ENCODE data around the gene EXOC1.

DNA sequence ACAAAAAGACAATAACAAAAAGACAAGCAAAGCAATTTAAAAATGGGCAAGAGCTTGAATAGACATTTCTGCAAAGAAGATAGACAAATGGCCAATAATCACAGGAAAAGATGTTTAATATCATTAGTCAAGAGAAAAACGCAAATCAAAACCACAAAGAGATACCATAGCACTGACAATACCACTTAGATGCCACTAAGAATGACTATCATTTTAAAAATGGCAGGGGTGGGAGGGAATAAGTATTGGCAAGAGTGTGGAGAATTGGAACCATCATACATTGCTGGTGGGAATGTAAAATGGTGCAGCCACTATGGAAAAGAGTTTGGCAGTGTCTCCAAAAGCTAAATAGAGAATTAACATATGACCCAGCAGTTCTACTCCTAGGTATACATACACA lies 15.1 kb upstream of the EXOC1 start:
- TF ChIP-seq NFIC (IDR thresholded peaks at IDR 0.05) = no peak
- TF ChIP-seq ZBTB7A (IDR thresholded peaks at IDR 0.05; ENCODE audit: low read depth) = no peak
- TF ChIP-seq RAD21 (IDR thresholded peaks at IDR 0.05; ENCODE audit: low read depth) = no peak
- no peak for TF ChIP-seq CEBPB (IDR thresholded peaks at IDR 0.05)
- TF ChIP-seq EP300 (IDR thresholded peaks at IDR 0.05; ENCODE audit: borderline replicate concordance) = no peak
- TF ChIP-seq, protein P1, sequence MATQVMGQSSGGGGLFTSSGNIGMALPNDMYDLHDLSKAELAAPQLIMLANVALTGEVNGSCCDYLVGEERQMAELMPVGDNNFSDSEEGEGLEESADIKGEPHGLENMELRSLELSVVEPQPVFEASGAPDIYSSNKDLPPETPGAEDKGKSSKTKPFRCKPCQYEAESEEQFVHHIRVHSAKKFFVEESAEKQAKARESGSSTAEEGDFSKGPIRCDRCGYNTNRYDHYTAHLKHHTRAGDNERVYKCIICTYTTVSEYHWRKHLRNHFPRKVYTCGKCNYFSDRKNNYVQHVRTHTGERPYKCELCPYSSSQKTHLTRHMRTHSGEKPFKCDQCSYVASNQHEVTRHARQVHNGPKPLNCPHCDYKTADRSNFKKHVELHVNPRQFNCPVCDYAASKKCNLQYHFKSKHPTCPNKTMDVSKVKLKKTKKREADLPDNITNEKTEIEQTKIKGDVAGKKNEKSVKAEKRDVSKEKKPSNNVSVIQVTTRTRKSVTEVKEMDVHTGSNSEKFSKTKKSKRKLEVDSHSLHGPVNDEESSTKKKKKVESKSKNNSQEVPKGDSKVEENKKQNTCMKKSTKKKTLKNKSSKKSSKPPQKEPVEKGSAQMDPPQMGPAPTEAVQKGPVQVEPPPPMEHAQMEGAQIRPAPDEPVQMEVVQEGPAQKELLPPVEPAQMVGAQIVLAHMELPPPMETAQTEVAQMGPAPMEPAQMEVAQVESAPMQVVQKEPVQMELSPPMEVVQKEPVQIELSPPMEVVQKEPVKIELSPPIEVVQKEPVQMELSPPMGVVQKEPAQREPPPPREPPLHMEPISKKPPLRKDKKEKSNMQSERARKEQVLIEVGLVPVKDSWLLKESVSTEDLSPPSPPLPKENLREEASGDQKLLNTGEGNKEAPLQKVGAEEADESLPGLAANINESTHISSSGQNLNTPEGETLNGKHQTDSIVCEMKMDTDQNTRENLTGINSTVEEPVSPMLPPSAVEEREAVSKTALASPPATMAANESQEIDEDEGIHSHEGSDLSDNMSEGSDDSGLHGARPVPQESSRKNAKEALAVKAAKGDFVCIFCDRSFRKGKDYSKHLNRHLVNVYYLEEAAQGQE (IDR thresholded peaks at IDR 0.05; ENCODE audit: low read depth) = no peak
- TF ChIP-seq, protein P2, sequence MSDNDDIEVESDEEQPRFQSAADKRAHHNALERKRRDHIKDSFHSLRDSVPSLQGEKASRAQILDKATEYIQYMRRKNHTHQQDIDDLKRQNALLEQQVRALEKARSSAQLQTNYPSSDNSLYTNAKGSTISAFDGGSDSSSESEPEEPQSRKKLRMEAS (IDR thresholded peaks at IDR 0.05) = no peak
- no peak for TF ChIP-seq TCF12 (IDR thresholded peaks at IDR 0.05; ENCODE audit: low read depth)
- TF ChIP-seq YY1 (IDR thresholded peaks at IDR 0.05; ENCODE audit: low read depth) = no peak
